Measurements from ENCODE around the gene OR4C6.

OR4C6 gene

DNA sequence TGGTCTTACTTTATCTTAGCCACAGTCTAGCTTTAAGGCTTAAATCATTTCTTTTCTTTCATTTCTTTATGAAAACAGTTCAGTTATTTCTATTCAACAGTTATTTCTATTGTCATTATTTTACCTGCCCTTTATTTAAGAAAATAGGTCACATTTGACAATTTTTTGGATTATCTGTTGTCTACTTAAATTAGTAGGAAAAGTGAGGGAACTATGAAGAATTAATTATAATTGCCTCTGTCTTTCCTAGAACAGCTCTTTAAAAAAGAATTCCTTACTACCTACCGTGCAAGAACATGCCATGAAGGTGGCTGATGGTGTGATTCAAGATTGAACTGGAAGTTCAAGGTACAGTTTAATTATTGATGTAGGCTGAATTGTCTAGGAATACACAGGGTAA is at the start of gene OR4C6:
OR4C6 (plus strand) TSS at position 301 of the 400 bp plus-strand sequence. CDS start 2,966 bp downstream, outside the sequence.
- DNase-seq = no peak

DNA sequence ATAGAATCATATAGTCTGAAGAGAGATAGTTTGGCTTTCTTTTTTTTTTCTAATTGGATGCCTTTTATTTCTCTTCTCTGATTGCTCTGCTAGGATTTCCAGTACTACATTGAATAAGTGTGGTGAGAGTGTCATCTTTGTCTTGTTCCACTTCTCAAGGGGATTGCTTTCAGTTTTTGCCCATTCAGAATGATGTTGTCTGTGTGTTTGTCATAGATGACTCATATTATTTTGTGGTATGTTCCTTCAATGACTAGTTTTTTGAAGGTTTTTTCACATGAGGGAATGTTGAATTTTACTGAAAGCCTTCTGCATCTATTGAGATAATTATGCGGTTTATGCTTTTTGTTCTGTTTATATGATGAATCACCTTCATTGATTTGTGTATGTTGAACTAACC is 37.5 kb upstream of the OR4C6 start:
- DNase-seq = no peak

- DNase-seq = no peak
Measured at GRCh38 chr11:55634813-55635212, 27.2 kb upstream of the OR4C6 start, which contains the start of gene OR4P4. Gene OR4P4, plus strand, starts transcription at chr11:55635113.

DNA sequence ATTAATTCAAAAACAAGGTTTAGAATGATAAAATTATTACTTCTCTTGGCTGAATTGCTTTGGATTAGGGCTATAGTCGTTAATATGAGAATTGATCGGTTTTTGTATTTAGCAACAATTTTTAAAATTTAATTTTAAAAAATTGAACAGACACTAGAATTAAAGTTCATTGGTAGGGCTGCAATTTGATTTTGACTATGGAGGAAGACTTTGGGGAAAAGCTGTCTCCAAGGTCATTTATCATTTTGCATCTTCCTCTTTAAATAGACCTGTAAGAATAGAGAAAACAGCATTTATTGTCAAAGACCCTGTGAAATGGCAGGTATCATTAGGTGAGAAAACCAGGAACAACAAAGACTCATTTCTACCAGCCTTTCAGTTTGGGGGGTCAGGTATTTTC is 14.0 kb upstream of the OR4C6 start, which contains the start of gene OR4S2:
OR4S2 (plus strand) TSS at position 301 of the 400 bp plus-strand sequence. CDS start 2,577 bp downstream, outside the sequence.
- DNase-seq = no peak

- DNase-seq = no peak
Measured at GRCh38 chr11:55652560-55652959, 9.4 kb upstream of the OR4C6 start.

DNA sequence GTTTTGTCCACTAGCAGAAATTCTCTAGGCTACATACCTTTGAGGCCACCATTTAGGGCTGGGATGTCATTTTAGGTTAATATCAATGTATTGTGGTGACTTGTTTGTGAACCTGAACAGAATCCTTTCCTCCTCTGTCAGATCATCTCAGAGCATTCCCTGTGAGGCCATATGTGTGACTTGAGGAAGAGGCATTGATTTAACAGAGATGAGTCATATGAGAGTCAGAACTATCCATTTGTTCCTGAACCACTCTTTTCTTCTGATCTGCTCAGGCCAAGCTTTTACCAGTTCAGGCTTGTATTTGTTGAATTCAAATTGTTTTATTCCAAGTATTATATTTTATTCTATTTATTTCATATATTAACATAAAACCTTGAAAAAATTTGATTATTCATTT is 6.9 kb upstream of the OR4C6 start:
- DNase-seq = no peak

- no peak for DNase-seq
Measured at GRCh38 chr11:55658031-55658573, 3.9 kb upstream of the OR4C6 start.

DNA sequence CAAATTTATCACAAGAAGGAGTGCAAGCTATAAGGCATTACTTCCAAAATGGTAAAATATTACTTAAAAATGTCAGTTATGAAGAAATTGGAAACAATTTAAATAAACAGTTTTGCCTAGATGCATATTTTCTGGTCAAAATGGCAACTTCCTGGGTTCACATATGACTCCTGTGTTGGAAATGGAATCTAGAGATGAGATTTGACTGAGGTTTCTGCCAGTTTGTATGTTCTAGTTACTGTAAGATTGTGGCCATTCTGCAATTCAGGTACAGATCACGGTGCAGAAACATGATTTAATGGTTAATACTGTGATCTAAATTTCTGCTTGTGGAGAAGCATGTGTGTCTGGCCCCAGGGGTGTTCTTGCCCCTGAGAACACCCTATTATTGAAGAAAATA is 3.4 kb upstream of the OR4C6 start:
- DNase-seq = no peak

DNA sequence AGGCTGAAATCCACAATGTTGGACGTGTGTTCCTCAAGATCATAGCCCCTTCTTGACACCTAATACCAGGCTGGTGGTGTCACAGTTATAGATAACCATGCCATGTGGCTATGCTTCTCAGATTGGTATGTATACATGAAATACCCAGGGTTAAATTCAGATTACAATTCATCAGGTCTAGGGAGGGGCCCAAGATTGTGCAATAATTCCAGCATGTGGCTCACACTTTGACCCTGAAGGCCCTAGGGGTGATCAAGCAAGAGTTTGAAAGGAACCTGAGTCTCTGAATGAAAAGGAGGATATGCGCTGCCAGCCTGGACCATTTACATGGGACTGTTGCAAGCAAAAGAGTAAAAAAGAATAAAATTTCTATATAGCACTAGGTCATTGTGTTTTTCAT is 7.4 kb downstream of the OR4C6 start:
- no peak for DNase-seq

GRCh38 chr11:55673860-55674259 is 11.9 kb downstream of the OR4C6 start:
- DNase-seq = no peak

DNA sequence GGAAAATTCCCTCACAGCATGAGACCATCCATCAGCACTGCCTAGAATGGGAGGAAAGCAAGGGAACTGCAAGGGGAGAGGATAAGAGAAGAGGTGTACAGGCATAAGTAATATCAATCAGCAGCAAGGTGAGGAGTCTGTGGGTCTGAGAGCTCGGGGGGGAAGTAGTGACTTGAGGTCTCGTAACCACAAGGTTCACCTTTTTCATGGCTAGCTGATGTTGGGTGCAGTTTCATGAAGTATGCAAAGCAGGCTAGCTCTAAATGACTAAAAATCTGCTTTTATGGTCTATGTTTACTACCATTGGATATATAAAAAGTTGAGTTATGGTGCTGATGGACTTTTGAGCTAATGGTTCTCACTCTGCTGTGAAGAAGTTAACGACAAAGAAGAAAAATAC is 35.8 kb downstream of the OR4C6 start:
- no peak for DNase-seq

GRCh38 chr11:55701429-55701828 is 39.4 kb downstream of the OR4C6 start:
- no peak for DNase-seq

- DNase-seq = no peak
Measured at GRCh38 chr11:55707029-55707428, 45.0 kb downstream of the OR4C6 start.

DNA sequence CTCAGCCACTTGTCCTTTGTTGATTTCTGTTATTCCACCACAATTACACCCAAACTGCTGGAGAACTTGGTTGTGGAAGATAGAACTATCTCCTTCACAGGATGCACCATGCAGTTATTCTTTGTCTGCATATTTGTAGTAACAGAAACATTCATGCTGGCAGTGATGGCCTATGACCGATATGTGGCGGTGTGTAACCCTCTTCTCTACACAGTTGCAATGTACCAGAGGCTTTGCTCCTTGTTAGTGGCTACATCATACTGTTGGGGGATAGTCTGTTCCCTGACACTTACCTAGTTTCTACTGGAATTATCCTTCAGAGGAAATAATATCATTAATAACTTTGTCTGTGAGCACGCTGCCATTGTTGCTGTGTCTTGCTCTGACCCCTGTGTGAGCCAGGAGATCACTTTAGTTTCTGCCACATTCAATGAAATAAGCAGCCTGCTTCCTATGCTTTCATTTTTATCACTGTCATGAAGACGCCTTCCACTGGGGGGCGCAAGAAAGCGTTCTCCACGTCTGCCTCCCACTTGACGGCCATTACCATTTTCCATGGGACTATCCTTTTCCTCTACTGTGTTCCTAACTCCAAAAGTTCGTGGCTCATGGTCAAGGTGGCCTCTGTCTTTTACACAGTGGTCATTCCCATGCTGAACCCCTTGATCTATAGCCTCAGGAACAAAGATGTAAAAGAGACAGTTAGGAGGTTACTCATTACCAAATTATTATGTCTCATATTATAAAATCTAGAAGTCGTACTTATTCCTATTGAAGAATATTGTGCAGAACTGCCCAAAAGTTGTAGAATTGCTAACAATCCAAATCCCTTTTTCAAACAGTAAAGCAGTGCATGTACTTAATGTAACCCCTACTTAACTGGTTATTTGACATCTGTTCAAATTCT is 53.2 kb downstream of the OR4C6 start:
- DNase-seq = no peak

Data from hypothalamus (tissue), 51 donors.